ENCODE results near the gene TCIRG1. TPM values are rescaled to one million over a fixed set of nuclear protein-coding genes. Genes with fewer than 3 reads are reported as not detected.

TCIRG1 gene
- total RNA-seq, 1 donor from 2014 or later: 33.6 TPM

GRCh38 chr11:68061508-68061907 is 22.7 kb downstream of the TCIRG1 start:
- Mint-ChIP-seq H3K36me3 (ENCODE audit: insufficient read depth) (peaks cover 42% of the 10 kb centered on the region), H3K9me3 (ENCODE audit: low read depth) (no peaks in the 10 kb centered on the region)

GRCh38 chr11:68064926-68065325 is 26.1 kb downstream of the TCIRG1 start:
- no peaks in the 10 kb centered on the region for H3K9me3 Mint-ChIP-seq (ENCODE audit: low read depth)
- peaks cover 29% of the 10 kb centered on the region for H3K36me3 Mint-ChIP-seq (ENCODE audit: insufficient read depth)
- H3K27ac Mint-ChIP-seq: no peak overlapping the region
- TF ChIP-seq CTCF (IDR thresholded peaks at IDR 0.05; ENCODE audit: unreplicated experiment): no peak
- no peak overlapping the region for H3K4me3 Mint-ChIP-seq (ENCODE audit: low read depth)
- no peaks in the 10 kb centered on the region for H3K4me1 Mint-ChIP-seq (ENCODE audit: low read depth)
- H3K27me3 Mint-ChIP-seq: no peaks in the 10 kb centered on the region
- DNase-seq (ENCODE audit: low spot score, unreplicated experiment): no peak

More at GRCh38 chr11:68061508-68061907, 22.7 kb downstream of the TCIRG1 start:
- H3K27me3 Mint-ChIP-seq: no peaks in the 10 kb centered on the region
- no peak for TF ChIP-seq CTCF (IDR thresholded peaks at IDR 0.05; ENCODE audit: unreplicated experiment)
- DNase-seq (ENCODE audit: low spot score, unreplicated experiment): no peak
- H3K4me3 Mint-ChIP-seq (ENCODE audit: low read depth): no peak overlapping the region
- no peaks in the 10 kb centered on the region for H3K4me1 Mint-ChIP-seq (ENCODE audit: low read depth)
- no peak overlapping the region for H3K27ac Mint-ChIP-seq

- TF ChIP-seq CTCF (IDR thresholded peaks at IDR 0.05; ENCODE audit: unreplicated experiment): no peak
- Mint-ChIP-seq H3K27me3 (no peaks in the 10 kb centered on the region), H3K4me3 (ENCODE audit: low read depth) (no peak overlapping the region), H3K27ac (no peak overlapping the region), H3K9me3 (ENCODE audit: low read depth) (no peaks in the 10 kb centered on the region), H3K36me3 (ENCODE audit: insufficient read depth) (peaks cover 31% of the 10 kb centered on the region), H3K4me1 (ENCODE audit: low read depth) (no peaks in the 10 kb centered on the region)
- DNase-seq (ENCODE audit: low spot score, unreplicated experiment): no peak
Measured at GRCh38 chr11:68065841-68066240, 27.0 kb downstream of the TCIRG1 start.

GRCh38 chr11:68066742-68067141 is 27.9 kb downstream of the TCIRG1 start:
- no peak overlapping the region for H3K27ac Mint-ChIP-seq
- no peaks in the 10 kb centered on the region for H3K27me3 Mint-ChIP-seq
- H3K9me3 Mint-ChIP-seq (ENCODE audit: low read depth): no peaks in the 10 kb centered on the region
- TF ChIP-seq CTCF (IDR thresholded peaks at IDR 0.05; ENCODE audit: unreplicated experiment): no peak
- H3K4me1 Mint-ChIP-seq (ENCODE audit: low read depth): no peaks in the 10 kb centered on the region
- peaks cover 32% of the 10 kb centered on the region for H3K36me3 Mint-ChIP-seq (ENCODE audit: insufficient read depth)
- no peak for DNase-seq (ENCODE audit: low spot score, unreplicated experiment)
- H3K4me3 Mint-ChIP-seq (ENCODE audit: low read depth): no peak overlapping the region

GRCh38 chr11:68067991-68068390 is 29.2 kb downstream of the TCIRG1 start:
- Mint-ChIP-seq H3K9me3 (ENCODE audit: low read depth) (no peaks in the 10 kb centered on the region), H3K4me3 (ENCODE audit: low read depth) (no peak overlapping the region), H3K4me1 (ENCODE audit: low read depth) (no peaks in the 10 kb centered on the region), H3K27me3 (no peaks in the 10 kb centered on the region), H3K27ac (no peak overlapping the region), H3K36me3 (ENCODE audit: insufficient read depth) (peaks cover 30% of the 10 kb centered on the region)
- no peak for TF ChIP-seq CTCF (IDR thresholded peaks at IDR 0.05; ENCODE audit: unreplicated experiment)
- no peak for DNase-seq (ENCODE audit: low spot score, unreplicated experiment)

Data from progenitor cell of endocrine pancreas (in vitro differentiated cells).